Measurements from ENCODE around the gene HOXC10.

HOXC10 gene

GRCh38 chr12:53991077-53991460, 6.1 kb downstream of the HOXC10 start:
- DNase-seq (ENCODE audit: low read depth) = no peak

- DNase-seq (ENCODE audit: low read depth) = no peak
Observed at GRCh38 chr12:53992377-53992889, 7.5 kb downstream of the HOXC10 start.

GRCh38 chr12:53993162-53994008, 8.4 kb downstream of the HOXC10 start:
- DNase-seq (ENCODE audit: low read depth) = no peak

DNA sequence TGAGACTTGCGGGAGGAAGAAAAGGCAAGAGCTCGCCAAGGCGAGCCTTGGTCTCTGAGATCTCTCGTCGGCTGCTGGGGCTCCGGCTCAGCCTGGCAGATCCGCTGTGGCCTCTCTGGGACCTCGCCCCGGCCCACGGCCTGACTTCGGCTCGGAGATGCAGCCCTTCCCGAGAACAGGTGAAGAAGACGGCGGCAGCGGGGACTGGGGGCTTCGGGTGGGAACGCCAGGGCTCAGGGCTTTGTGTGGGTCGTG, 9.0 kb downstream of the HOXC10 start:
- no peak for DNase-seq (ENCODE audit: low read depth)

DNA sequence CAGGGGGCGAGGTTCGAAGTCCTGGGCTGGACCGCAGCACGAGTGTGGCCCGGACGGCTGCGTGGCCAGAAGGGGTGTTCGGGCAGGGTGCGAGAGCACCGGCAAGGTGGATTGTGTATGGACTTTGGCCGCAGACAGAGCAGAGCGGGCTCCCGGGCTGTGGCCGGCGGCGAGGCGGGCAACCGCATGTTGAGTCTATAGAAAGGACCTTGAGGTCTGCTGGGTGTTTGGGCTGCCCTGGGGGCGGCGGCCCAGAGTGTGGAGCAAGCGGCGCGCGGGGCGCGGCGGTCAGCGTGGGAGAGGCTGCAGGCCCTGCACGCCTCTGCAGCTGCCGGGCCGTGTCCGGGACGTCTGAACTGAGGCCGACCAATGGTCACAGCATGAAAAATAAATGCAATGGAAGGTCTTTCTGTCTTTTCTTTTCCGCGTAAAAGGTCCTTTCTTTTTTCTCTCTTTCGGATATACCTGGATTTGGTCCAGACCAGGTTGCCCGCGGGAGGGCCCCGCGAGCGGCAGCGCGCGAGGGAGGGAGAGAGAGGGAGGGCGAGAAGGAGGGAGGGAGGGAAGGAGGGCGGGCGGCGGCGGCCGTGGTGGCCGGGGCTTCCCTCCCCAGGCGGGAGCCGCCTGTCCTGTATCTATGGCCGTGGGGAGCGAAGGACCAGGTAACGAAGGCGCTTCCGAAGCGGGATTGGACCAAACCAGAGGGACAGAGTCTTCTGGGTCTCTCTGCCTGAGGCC, 9.5 kb downstream of the HOXC10 start:
- no peak for DNase-seq (ENCODE audit: low read depth)

DNA sequence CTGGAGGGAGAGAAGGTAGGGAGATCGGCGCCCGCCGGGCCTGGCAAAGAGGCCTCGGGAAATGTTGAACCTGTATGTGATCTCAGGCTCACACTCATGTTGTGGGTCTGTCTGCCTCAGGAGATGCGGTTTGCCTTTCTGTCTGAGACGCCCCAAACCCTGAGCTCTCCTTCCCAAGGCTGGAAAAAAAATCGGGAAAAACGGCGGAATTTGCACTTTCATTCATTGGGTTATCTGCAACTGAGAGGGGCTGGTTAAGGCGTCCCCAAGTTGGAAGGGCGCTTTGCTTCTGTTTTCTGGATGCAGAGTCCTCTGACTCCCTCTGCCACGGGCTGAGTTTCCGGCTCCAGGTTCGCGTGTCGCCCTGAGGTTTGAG, 10.0 kb downstream of the HOXC10 start:
- no peak for DNase-seq (ENCODE audit: low read depth)

- DNase-seq (ENCODE audit: low read depth) = no peak
Observed at GRCh38 chr12:53995378-53996239, 10.7 kb downstream of the HOXC10 start.

GRCh38 chr12:53996240-53997203, 11.6 kb downstream of the HOXC10 start:
- no peak for DNase-seq (ENCODE audit: low read depth)

- no peak for DNase-seq (ENCODE audit: low read depth)
Observed at GRCh38 chr12:53997204-53998109, 12.5 kb downstream of the HOXC10 start.

DNA sequence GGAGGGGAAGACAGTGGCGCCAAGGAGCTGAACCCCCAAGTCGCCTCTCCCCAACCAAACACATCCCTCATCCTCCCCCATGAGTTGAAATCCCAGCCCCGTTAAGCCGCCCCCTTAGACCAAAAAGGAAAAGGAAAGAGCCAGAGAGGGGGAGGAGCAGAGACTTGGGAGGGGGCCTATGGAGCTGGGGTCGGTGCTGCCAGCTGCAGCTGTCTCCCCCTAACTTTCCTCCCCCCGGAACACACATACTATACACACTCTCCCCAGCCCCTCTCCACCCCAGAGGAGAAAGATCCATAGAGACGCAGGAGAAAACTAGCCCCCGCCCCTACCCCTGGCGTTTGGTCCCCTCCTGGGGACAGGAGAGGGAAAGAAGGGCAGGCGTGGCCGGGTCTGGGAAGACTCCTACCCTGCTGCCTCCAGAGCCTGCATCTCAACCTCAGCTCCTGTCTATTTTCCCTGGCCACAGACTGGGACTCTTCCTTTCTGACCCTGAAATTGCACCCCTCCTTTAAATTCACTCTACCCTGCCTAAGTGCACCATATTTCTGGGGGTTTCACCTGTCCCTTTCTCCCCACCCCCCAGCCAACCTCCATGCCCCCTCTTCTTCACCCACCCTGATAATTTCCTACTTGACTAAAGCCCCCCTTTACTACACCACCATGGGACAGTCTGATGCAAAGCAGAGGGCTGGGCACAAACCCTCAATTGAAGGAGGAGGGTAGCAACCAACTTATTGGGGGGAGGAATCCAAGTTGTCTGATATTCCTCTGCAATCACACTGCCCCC, 13.4 kb downstream of the HOXC10 start:
- no peak for DNase-seq (ENCODE audit: low read depth)

DNA sequence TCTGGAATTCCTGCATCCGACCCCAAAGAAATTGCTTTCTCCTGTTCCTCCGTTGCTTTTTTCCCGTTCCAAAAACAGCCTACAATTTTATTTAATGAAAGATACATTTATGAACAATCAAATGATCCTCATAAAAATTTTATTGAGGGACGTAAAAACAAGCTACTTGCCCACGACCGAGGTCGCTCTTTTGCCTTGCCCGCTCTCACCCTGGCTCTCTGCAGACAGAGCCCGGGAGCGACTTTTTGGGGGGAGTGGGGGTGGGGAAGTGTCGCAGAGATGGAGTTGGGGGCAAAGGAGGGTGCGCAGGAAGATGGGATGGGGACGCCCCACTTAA, 13.9 kb downstream of the HOXC10 start:
- no peak for DNase-seq (ENCODE audit: low read depth)

DNA sequence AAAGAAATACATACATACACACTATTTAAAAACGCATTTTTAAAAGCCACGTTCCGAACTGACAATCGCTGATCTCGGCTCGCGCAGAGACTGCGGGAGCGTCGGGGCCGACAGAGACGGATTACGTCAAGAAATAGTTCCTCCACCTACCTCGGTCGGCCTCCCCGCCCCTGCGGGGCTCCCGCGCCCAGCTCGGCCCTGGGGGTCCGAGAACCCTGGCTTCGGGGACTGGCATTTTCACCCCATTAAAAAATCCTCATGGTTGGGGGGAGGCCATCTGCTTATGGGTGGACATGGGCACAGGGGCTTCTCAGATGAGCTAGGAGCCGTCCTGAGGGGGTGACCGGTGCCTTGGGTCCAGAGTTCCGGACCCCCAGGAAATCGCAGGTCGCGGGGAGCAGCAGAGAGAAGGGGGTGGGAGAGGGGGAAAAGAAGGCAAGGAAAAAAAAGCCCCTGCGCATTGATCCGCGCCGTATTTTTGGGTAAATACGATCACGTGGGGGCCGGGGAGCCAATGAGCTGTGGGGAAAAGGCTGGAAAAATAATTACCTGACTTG, 14.7 kb downstream of the HOXC10 start:
- no peak for DNase-seq (ENCODE audit: low read depth)

DNA sequence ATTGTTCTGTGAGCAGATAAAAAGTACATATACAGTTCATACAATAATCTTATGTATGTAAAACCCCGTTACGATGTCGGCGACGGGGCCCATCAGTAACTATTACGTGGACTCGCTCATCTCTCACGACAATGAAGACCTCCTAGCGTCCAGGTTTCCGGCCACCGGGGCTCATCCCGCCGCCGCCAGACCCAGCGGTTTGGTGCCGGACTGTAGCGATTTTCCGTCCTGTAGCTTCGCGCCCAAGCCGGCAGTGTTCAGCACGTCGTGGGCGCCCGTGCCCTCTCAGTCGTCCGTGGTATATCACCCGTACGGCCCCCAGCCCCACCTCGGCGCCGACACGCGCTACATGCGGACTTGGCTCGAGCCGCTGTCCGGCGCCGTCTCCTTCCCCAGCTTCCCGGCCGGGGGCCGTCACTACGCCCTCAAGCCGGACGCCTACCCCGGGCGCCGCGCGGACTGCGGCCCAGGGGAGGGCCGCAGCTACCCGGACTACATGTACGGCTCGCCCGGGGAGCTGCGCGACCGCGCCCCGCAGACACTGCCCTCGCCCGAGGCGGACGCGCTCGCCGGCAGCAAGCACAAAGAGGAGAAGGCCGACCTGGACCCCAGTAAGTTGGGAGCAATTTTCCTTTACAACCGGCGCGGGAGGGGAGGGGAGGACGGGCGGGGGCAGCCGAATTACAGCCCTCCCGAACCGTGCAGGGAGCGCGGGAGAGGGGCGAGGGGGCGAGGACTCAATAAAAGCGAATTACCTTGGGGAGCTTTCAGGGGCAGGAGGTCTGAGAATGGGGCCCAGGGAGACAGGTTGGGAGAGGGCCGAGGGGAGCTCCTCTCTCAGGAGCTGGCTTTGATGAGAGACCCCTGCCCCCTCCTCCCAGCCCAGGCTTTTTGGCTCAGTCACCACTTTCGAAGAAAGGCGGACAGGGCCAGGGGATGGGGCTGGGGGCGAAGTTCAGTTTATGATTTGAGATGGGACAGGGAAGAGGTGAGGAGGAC, 15.5 kb downstream of the HOXC10 start, which contains the start of gene HOXC9:
HOXC9 (plus strand) TSS at position 46 of the 999 bp plus-strand sequence; CDS start at position 74, 28 bp downstream.
- no peak for DNase-seq (ENCODE audit: low read depth)

DNA sequence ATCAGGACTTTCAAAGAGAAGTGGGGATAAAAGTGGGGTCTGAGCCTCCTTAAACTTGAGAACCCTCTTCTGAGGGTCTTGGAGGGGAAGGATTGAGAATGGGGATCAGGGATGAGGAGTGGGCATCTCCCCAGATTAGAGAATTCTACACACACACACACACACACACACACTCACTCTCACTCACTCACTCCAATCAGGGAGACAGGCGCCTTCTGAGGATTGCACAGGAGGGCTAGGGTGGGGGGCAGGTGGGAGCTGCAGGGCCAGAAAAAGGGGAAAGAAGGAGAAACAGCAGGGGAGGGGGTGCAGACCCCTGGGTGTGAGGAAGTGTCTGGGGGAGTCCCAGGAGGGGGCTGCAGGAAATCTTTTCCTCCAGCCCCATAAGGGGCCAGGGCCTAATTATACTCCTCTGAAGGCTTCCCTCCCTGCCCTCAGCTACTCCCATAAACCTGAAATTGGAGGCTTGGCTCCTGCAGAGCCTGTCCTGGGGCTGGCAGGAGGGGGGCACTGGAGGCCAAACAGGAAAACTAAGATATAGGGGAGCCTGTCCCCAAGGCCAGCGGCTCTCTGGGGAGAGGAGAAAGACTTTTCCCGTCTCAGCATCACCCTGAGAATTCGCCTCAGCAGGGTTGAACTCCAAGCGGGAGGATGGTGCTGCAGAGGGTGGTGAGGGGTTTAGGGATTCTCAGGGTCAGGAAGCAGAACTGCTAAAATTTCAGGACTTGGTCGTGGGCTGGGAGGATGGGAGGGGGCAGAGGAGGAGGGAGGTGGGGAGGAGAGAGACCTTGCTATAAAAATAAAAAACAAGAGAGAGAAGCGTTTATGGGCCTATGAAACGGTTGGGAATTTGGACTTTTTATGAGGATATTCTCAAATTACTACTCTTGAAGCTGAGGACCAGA, 16.6 kb downstream of the HOXC10 start:
- DNase-seq (ENCODE audit: low read depth) = no peak

DNA sequence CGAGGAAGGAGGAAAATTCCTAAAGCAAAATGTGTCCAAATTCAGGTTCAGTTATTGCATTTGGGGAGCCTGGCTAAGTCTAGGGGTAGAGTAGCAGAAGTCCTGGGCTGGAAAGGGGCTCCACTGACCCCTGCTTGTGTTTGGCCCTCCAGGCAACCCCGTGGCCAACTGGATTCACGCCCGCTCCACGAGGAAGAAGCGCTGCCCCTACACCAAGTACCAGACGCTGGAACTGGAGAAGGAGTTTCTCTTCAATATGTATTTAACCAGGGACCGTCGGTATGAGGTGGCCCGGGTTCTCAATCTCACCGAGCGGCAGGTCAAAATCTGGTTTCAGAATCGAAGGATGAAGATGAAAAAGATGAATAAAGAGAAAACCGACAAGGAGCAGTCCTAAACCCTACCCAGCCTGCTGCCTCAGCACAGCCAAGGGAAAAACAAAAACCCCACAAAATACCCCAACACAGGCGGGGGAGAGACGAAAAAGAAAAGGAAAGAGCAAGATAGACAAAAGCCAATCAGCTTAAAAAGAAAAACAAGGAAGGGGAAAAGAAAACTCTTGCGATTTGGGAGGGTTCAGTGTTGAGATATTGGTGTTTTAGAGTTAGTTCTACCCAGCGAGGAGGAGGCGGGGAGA, 17.4 kb downstream of the HOXC10 start:
- DNase-seq (ENCODE audit: low read depth) = no peak

GRCh38 chr12:54002915-54003389, 18.0 kb downstream of the HOXC10 start:
- DNase-seq (ENCODE audit: low read depth) = no peak
